HL-60 (cell line): ENCODE results near the gene SPATA6.
"Not testable (repeated sequence)": the region's sequence is repeated elsewhere in the genome, so short reads cannot be mapped to it uniquely, and the experiment has no call there.

ENCODE experiments used
- DNase-seq, 2 experiments: peaks; one replicate each; pipeline ENCODE4 v3.0.0-alpha.2; 2010 to 2020; ENCODE audit warnings: low read depth in 1 of 2, low spot score in 1 of 2
- H3K27ac ChIP-seq: fragments of 250-450 bp; sonication (Bioruptor Pico); replicated peaks from 2 replicates; pipeline ENCODE4 v1.5.1; 2020; ENCODE audit warnings: mild to moderate bottlenecking, moderate library complexity
- H3K27me3 ChIP-seq: fragments of 250-450 bp; sonication (Bioruptor Pico); 2 replicates; pipeline ENCODE4 v1.5.1; 2021; ENCODE audit warnings: mild to moderate bottlenecking, moderate library complexity; ENCODE audit not compliant: insufficient read depth, poor library complexity, severe bottlenecking
- H3K4me3 ChIP-seq: replicated peaks from 2 replicates; pipeline ENCODE4 v1.5.1; 2011; ENCODE audit warnings: mild to moderate bottlenecking, control low read depth, low read length; ENCODE audit not compliant: insufficient read depth
- CTCF ChIP-seq: IDR thresholded peaks from one replicate; pipeline ENCODE4 v1.5.1; 2011; ENCODE audit warnings: low read length, control low read depth, inconsistent platforms; ENCODE audit not compliant: insufficient read depth
- GABPA ChIP-seq: IDR thresholded peaks from 2 replicates; pipeline ENCODE4 v1.6.1; 2012; ENCODE audit warnings: low read depth
- POLR2AphosphoS5 ChIP-seq: IDR thresholded peaks from 2 replicates; pipeline ENCODE4 v1.6.1; 2012; ENCODE audit warnings: low read depth
- REST ChIP-seq: IDR thresholded peaks from 2 replicates; pipeline ENCODE4 v1.6.1; 2012; ENCODE audit warnings: low read depth; ENCODE audit not compliant: insufficient replicate concordance
- SPI1 ChIP-seq: IDR thresholded peaks from 2 replicates; pipeline ENCODE4 v1.6.1; 2012; ENCODE audit warnings: low read depth, mild to moderate bottlenecking, borderline replicate concordance

SPATA6 gene

GRCh38 chr1:48488721-48489120 is 16.7 kb upstream of the SPATA6 start:
- TF ChIP-seq REST (no peak), CTCF (no peak), POLR2AphosphoS5 (no peak), GABPA (no peak), SPI1 (no peak)
- DNase-seq, result no peak
- no peak overlapping the region for H3K27ac ChIP-seq
- H3K27me3 ChIP-seq, result no peaks in the 10 kb centered on the region
- H3K4me3 ChIP-seq, result no peak overlapping the region

GRCh38 chr1:48480504-48480903 is 8.5 kb upstream of the SPATA6 start:
- H3K4me3 ChIP-seq, result no peak overlapping the region
- TF ChIP-seq REST (no peak), SPI1 (no peak), CTCF (no peak), POLR2AphosphoS5 (no peak), GABPA (no peak)
- DNase-seq, result no peak
- no peaks in the 10 kb centered on the region for H3K27me3 ChIP-seq
- H3K27ac ChIP-seq, result no peak overlapping the region

GRCh38 chr1:48480023-48480422 is 8.0 kb upstream of the SPATA6 start:
- DNase-seq, H3K27ac ChIP-seq, H3K27me3 ChIP-seq, H3K4me3 ChIP-seq: not testable (repeated sequence)

GRCh38 chr1:48472638-48473037 is 634 bp upstream of the SPATA6 start:
- Histone ChIP-seq H3K4me3 (peak overlapping the region; percentile 51), H3K27ac (no peak overlapping the region; the same call in 1 of the 2 replicates), H3K27me3 (no peaks in the 10 kb centered on the region)
- DNase-seq, result no peak
- TF ChIP-seq POLR2AphosphoS5 (no peak), GABPA (no peak), SPI1 (no peak), CTCF (no peak), REST (no peak)
